T-helper 1 cell treated with Interleukin-12 subunit alpha and Interleukin-12 subunit beta and Interleukin-4 antibody, amounts not matched to agents 30 ng/mL and 1 ng/mL, for 36 hours (primary cell): ENCODE measurements around the gene MYO10. TPM values are rescaled to one million over a fixed set of nuclear protein-coding genes. Genes with fewer than 3 reads are reported as not detected.

Experiments
- intact Hi-C: fragments of 100-400 bp; cut with micrococcal nuclease; formaldehyde crosslinking; loops from one replicate; pipeline ENCODE4 v1.15.1; 2024
- total RNA-seq: library from RNA; stranded (reverse); gene quantifications from 2 replicates; pipeline ENCODE4 v1.2.3, GENCODE V29; 2022

Gene MYO10
- total RNA-seq, 1 donor from 2014 or later: not detected

DNA sequence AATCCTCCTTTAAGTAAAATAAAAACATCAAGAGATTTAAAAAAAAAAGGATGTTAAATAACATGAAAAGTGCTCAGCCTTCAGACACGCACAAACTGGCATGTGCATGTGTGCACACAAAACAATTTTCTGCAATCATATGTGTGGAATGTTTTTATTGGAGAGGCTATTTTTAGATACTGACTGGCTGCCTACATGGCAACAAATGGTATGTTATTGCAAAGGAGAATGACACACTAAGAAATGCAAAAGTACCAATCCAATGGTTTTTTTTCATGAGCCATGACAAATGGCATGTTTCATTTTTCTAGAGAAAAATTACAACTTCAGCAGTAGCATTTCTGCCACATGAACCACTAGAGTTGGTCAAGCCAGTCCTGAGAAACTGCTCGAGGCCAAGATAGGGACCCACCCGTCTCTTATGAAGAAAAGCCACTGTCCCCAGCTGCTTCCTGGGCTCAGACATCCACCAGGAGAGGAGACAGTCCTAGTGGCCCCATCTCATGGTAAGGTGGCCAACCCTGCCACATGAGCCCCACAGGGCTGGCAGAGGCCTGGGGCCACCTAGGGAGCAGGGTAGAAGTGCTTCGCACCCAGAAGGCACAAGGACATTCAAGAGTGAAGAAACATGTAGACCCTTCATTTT lies 116.4 kb downstream of the MYO10 start:
- intact Hi-C loops: no loop called here

DNA sequence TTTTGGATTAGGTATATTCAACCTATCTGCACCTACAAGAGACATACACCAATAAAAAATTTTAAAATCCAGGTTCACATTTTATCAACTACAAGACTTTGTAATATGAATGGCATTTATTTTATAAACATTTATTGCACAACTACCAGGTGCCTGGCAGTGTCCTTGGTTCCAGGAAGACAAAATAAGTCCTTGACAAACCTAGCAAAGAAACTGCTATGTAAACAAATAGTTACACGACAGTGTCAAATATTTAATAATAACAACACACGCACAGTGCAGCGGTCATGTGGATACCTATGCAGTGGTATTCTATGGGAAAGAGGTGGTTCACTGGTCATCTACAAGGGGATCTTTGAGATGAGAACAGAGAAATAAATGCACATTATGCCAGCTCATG lies 120.7 kb downstream of the MYO10 start:
- intact Hi-C loops: no loop called here

DNA sequence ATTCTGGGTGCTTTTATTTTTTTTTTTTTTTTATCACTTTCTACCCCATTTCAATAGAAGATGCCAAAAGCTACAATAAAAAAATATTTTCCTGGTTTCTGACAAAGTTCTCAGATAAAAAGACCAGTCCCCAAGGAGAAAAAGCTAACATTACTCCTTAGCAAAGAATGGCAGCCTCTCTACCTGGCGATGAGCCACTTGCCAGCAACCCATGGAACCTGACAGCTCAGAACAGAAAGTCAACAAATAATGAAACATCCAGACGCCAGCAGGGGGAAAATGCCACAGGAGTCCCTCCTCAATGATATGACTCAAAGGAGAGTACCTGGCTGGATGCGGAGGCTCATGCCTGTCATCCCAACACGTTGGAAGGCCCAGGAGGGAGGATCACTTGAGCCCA lies 123.2 kb downstream of the MYO10 start:
- intact Hi-C loops: no loop called here

DNA sequence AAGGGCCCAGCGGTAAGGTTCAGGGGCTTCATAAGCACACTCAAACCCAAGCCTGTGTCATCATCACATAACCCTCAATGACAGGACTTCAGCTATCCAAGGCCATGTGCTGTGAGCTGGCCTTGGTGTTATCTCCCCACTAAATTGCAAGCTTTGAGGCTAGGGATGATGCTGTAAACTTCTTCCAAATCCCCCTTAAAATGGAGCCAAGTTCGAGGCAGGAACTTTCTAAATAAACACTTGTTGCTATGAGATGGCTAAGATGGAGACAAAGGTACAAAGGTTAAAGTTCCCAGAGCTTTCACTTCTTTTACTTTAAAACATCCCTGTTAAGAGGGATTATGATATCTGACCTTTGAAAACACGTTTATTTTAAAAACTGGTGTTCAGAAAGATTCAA lies 123.6 kb downstream of the MYO10 start:
- intact Hi-C loops: no loop called here

DNA sequence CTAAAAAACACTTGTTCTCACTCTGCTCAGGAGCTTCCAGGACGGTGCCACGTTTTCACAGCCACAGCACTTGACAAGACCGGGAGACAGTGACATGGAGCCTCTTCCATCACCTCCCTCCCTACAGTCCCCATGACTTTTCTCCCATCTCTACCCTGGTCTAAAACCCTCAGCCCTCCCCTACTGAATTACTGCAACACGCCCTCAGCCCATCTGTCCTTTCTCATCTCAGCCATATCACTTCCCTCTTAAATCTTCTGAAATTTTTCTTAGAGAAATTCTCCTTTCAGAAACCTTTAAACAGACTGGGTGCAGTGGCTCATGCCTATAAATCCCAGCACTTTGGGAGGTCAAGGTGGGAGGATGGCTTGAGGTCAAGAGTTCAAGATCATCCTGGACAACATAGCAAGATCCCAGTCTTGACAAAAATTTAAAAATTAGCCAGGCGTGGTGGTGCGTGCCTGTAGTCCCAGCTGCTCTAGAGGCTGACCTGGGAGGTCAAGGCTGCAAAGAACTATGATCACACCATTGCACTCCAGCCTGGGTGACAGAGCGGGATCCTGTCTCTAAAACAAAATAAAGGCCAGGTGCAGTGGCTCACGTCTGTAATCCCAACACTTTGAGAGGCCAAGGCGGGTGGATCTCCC lies 125.8 kb downstream of the MYO10 start:
- intact Hi-C loops: no loop called here

DNA sequence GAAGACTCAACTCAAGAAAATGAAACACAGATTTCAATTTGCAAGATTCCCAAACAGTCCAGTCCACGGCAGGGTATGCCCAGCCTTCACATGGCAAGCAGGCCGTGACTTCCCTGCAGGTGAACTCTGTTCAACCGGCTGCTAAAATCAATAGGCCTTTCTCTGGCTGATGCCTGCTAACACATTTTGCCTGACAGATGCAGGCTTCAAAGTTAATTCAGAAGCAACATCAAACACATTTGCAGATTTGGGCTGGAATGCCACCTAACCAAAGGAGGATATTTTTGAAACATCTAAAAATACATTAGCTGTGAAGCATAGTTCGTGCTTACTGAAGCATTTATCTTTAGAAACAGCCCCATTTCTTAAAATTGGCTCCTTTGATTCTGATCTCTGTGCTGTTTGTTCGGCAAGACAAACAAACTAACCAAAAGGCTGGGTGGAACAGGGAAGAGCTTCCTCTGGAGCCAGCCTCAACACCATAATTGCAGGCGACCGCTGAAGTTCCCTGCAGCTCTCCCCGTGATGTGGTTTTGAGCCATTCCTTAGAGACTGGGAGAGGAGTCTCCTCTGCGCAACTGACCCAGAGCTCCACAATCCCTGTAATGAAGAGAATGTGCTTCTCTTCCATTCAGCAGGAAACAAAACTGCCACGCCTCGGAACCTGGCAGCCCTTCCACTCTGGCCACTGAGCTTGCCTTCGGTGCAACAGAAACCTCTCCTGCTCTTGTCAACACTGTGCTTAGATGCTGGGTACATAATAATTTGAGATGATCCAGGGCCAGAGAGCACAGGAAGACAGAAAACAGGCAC lies 126.5 kb downstream of the MYO10 start:
- intact Hi-C loops: no loop called here

DNA sequence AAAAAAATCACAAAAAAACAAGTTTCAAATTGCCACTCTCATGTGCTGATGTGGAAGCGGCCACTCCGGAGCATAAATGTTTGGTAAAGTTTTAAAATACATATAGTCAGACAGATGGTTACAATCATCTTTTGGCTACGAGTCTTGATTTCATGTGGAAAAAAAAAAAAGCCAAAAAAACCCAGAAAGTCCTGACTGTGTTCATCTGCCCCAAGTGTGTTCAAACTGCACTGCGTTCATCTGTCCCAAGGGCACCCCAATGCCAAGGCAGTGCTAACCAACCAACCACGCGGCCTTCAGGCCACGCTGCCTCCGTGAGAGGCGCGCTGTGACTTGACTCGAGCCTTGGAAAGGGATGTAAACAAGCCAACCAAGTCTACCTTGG lies 127.1 kb downstream of the MYO10 start:
- intact Hi-C loops: no loop called here

DNA sequence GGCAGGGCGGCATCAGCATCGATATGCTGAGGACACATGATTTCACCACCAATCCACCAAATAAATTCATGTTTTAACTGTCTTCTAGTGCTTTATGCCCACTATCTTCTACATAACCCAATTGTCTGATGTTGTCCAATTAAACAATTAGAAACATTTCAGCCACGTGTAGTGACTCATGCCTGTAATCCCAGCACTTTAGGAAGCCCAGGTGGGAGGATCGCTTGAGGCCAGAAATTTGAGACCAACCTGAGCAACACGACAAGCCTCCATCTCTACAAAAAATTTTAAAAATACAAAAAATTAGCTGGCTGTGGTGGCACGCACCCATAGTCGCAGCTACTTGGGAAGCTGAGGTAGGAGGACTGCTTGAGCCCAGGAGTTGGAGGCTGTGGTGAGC lies 128.1 kb downstream of the MYO10 start:
- intact Hi-C loops: no loop called here

DNA sequence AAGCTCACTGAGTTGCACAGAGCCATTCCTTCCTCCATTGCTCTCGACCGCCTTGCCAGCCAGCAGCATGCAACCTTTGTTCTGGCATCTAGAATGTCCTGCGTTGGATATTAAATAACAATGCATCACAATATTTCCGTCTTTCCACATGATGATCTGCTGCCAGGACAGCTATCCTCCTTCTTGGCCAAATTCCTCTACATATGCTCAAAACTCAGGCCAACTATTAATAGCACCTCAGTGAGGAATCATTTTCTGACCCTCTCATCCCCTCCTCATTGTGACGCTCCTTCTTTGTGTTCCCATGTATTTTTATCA lies 128.6 kb downstream of the MYO10 start:
- intact Hi-C loops: no loop called here

DNA sequence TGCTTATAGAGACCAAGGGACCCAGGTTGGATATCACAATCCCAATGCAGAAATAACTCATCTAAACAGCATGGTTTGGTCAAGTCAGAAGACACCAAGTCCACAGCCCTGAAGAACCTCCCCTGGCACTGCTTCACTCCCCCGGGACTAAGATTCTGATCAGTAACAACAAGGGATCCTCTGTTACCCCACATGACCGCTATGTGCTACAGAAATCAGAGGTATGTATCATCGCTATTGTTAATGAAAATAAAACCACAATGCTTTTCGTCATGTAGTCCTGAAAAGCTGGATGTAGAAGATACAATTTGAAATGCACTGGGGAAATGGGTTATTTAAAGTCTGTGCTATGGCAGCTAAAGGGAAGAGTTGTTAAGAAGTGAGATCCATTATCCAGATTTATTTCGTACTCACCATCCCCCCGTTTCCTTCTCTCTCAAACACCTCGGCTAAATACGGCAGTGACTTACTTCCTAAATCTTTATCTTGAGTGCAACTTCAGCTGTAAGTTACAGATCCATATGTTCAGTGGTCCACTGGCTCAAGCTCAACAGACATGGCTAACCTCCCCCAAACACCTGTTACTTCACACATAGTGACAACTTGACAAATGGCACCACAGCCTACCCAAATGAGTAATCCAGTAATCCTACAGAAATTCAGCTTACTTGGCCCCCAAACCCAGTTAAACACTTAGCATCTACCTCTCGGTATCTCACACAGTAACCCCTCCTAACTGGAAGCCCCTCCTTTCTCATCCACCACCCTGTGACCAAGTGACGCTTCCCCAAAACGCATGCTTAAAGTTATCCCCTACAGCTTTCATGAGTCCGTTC lies 129.2 kb downstream of the MYO10 start:
- intact Hi-C loops: no loop called here

DNA sequence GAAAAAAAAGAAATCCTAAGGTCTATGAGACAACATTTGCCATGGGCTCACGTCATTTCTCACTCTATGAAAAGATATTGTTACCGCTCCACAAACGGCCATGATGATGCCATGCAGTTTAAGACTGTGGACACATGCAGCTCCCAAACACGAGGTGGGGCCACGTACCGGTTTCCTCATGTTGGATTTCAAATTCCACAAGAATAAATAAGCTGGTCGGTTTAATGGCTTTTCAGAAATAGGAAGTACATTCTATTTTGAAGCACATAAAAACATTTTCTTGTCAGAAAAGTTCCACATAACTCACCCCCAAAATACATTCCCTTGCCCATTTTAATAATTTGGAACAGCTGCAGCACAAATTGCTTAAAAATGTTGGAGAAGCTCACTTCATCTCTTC lies 130.6 kb downstream of the MYO10 start:
- intact Hi-C loops: no loop called here

DNA sequence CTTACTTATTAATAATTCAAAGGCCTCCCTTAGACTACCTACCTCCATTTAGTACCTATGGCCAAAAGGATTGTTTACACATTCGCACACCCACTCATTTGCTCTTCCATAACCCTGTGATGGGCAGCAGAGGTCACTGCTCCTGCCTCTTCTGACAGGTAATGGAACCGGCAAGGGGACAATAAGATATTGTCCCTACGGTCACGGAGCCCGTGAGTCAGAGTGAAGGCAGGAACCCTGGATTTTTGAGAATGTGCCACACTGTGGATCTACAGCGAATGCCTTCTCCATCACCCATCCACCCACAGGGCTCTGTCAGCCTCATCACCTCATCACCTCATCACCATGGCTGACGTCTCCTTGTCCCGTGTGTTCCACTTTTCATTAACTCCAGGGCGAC lies 132.3 kb downstream of the MYO10 start:
- intact Hi-C loops: no loop called here

DNA sequence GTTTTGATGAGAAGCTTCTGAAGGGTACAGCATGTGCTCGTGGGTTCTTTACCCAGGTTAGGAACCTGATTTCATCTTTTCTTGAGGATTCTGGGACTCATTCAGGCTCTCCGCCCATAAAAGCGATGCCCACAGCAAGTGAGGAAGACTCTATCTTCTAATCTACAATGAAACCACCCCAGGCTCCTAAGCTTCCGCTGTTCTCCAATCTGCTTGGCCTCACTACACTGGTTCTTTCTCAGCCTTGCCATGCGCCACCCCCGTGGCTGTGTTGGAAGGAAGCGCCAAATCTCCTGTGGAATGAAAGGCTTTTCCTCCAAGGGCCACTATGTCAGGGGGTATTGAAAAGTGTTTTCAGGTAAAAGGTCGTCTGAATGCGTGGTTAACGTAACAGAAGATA lies 135.6 kb downstream of the MYO10 start:
- intact Hi-C loops: no loop called here

DNA sequence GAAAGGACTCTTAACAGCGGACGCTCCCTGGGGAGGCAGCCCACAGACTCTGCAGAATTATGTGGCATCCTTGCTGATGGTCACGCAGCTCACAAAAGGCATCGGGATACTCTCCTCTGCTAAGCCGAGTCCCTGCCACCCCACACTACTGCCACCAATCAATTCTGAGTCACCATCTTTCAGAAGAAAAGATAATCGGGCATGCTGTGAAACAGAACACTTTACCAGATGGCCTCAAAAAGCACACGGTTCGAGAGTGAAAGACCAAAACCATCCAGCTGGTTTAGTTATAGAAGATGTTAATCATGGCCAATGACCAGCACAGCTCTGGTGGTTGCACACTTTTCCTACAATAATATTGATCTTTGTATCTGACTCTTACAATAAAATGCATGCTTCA lies 136.3 kb downstream of the MYO10 start:
- intact Hi-C loops: no loop called here

DNA sequence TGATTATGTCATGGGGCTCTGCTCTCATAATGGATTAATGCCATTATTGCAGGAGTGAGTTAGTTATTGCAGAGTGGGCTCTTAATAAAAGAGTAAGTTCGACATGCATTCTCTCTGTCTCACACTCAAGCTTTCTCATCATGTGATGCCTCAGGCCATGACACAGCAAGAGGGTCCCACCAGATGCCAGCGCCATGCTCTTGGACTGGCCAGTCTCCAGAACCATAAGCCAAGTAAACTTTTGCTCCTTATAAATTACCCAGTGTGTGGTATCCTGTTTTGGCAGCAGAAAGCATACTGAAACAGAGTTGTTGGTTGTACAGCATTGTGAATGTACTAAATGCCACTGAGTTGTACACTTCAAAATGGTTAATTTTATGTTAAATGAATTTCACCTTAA lies 138.1 kb downstream of the MYO10 start:
- intact Hi-C loops: no loop called here

DNA sequence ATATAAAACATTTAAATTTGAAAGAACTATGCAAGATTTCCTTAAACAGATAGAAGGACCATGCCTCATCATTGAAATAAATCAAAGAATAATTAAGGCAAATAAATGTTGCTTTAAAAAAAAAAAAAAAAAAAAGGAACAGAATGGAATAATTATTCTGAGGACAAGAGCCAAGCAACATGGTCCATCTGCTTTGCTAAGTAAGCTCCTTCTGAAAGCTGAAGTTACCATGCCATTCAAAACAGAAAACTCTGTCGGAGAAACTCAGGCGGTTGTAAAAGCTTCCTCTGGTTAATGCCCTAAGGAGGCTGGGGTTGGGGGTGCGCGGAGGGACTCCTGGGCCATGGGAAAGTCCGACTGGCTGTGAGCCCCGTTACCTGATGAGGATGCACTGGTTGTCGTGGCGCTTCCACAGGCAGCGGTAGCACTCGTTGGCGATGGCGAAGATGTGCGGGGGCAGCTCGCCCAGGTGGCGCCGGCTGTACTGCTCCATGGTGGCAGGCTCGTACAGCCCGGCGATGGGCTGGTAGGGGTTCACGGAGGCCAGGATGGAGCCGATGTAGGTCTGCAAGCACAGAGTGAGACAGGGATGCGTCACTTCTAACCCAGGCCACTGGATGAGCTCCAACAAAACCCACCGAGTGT lies 141.7 kb downstream of the MYO10 start:
- intact Hi-C loops: loop anchor here (5.0 kb wide), 1 partner anchor 1518 kb away; no protein-coding TSS in a partner anchor

DNA sequence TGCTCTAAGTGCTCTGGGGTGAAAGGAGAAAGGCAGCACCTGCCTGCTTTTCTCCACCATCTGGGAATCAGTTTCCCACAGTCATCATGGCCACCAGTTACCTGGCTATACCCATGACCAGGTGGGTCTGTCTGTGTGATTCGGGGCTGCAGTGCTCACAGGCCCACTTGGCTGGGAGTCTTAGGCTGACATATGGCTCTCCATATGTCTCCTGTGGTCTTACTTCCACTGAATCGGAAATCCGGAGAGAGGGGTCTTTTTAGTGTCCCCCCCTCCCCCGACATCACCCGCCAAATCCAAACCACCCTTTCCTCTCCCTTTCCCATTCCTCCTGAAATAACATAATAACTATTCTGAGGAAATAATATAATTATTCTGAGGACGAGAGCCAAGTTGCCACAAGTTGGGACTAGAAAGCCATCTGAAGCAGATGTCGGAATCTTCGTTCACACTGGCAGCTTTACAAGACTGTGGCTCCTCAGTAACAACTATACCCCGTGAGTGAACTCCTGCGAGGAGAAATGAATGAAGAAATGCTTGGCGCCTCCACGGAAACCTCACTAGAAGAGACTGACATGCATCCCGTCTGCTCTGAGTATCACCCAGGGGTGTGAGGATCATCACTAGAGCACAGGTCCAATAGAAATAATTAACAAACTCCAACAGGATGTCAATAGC lies 143.4 kb downstream of the MYO10 start:
- intact Hi-C loops: loop anchor here (5.0 kb wide), 1 partner anchor 1520 kb away; no protein-coding TSS in a partner anchor

DNA sequence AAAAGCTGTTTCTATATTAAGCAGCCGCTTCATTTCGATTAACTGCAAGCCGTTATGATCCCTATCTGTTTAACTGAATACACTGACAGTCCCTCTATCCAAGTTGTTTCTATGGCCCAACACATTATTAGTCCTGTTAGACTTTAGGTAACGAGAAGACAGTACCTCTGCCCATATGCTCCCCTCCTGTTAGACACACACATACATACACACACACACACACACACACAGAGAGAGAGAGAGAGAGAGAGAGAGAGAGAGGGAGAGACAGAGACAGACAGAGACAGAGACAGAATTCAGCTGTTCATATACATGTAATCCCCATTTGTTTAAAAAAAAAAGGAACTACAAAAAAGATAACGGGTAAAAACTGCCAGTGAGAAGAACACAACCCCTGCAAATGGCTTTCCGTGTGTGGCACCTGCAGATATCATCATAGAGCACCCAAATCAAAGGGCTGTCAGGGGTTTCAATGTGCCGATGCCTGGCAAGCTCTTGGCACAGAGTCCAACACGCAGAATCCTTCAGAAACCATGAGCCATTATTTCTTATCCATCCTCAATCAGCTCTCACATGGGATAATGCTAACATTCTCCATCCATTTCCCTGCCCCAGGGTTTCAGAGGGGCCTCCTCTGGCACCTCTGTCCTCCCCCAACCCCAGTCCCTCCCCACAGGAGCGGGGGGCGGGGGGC lies 144.0 kb downstream of the MYO10 start:
- intact Hi-C loops: loop anchor here (1.0 to 5.0 kb wide), 4 partner anchors 340 to 1520 kb away; no protein-coding TSS in a partner anchor

DNA sequence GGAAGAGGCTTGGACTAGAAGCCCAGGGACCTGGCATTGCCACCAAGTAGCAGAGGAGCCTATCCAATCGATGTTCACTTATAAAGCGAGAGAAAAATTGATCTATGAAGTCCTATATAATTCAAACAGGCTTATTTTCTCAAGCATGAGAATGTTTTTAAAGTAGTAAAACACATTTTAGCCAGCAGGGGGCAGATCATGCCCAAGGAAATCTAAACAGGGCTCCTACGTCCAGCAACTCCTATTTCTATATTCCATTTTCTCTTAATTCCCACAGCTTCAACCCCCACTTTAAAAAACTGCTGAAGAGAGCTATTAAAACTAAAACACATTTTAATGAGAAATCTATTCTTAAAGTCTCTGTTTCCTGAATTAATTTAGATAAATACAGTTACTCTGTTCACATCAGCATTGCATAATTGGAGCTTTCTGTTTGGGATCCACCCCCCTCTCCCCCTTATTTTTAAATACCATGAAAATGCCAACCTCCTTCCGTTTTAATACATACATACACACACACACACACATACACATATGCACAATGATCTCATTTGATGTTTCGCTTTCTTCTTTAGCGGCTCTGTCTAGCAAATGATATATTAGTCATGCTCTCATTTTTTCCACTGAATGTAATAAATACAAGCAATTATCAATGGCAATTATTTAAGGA lies 144.9 kb downstream of the MYO10 start:
- intact Hi-C loops: loop anchor here (1.0 to 5.0 kb wide), 4 partner anchors 341 to 1521 kb away; no protein-coding TSS in a partner anchor
